Activated CD8-positive, alpha-beta memory T cell treated with anti-CD3 and anti-CD28 coated beads for 24 hours (primary cell): ENCODE data around the gene ADGRB3.
"Not testable (repeated sequence)": the region's sequence is repeated elsewhere in the genome, so short reads cannot be mapped to it uniquely, and the experiment has no call there.

ENCODE experiments used
- DNase-seq: peaks from one replicate; pipeline ENCODE4 v3.0.0-alpha.2; 2020

The ADGRB3 gene

DNA sequence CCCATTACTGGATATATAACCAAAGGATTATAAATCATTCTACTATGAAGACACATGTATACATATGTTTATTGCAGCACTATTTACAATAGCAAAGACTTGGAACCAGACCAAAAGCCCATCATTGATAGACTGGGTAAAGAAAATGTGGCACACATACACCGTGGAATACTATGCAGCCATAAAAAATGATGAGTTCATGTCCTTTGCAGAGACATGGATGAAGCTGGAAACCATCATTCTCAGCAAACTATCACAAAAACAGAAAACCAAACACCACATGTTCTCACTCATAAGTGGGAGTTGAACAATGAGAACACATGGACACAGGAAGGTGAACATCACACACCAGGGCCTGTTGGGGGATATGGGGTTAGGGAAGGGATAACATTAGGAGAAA, 109.3 kb downstream of the ADGRB3 start:
- not testable (repeated sequence) for DNase-seq

DNA sequence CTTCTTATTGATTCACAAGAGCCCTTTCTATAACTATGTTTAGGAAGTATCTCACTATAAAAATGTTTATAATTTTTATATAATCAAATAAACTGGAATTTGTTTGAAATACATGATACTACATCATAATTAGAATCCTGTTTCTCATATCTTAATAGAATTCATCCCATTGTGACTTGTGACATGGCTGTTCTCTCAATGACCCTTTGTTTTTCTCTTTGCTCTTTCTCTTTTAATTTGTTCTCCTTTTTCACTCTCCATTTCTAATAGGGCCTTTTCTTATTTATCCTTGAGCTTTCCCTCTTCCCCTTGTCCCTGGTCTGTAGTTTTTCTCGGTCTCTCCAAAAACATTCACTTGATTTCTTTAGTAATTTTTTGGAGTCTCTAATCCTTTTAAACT, 111.3 kb downstream of the ADGRB3 start:
- no peak for DNase-seq

DNA sequence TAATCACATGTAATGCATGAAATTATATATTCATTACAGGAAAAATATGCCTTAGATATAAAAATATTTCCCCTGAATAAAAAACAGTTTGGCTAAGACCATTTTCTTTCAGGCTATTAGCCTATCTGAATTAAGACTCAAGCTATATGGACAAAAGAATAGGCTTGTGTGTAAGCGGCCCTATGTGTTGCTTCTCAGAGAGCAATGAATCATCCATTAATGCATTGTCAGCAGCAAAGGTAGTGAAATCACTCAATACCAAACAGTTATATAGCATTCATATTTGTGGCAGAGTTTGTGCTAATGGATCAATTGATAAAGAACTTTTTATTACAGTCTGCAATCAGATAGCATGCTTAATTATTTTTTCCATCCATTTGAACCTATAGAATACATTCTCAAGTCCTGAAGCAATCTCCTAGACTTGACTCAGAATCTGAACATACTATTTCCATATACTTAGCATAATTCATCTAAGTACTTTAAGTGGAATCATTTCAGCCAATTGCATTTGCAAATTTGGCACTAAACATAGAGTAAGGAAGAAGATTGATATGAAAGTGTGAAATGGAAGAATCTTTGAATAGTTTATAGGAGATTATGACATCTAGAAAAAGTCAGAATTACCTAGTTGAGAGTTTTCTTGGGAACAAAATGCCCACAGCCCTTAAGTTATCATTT, 112.2 kb downstream of the ADGRB3 start:
- no peak for DNase-seq

DNA sequence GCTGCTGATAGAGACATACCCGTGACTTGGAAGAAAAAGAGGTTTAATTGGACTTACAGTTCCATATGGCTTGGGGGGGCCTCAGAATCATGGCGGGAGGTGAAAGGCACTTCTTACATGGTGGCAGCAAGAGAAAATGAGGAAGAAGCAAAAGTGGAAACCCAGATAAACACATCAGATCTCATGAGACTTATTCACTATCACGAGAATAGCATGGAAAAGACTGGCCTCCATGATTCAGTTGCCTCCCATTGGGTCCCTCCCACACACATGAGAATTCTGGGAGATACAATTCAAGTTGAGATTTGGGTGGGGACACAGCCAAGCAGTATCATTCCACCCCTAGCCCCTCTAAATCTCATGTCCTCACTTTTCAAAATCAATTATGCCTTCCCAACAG, 112.8 kb downstream of the ADGRB3 start:
- DNase-seq, result not testable (repeated sequence)

DNA sequence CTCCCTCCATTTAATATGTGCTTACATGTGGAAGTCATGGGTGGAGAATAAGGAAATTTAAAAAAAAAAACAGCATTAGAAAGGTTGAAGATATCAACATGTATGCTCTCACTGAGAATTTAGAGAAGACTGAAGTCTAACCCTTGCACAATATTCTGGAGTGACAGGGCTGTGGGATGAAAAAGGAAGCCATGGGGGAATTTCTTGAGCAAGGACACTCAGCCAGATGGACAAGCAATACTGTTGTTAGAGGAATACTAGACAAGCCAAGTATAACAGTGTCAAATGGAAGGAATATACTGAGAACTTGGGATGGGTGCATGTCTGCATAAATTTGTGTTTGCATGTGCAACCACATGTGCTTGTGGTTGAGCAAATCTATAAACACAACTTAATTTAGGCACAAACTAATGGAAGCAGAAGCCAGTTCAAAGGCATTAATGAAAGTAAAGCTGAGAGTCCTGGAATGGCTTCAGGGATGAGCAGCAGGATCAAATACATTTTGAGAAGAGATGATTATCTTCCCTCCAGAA, 119.7 kb downstream of the ADGRB3 start:
- DNase-seq, result no peak

DNA sequence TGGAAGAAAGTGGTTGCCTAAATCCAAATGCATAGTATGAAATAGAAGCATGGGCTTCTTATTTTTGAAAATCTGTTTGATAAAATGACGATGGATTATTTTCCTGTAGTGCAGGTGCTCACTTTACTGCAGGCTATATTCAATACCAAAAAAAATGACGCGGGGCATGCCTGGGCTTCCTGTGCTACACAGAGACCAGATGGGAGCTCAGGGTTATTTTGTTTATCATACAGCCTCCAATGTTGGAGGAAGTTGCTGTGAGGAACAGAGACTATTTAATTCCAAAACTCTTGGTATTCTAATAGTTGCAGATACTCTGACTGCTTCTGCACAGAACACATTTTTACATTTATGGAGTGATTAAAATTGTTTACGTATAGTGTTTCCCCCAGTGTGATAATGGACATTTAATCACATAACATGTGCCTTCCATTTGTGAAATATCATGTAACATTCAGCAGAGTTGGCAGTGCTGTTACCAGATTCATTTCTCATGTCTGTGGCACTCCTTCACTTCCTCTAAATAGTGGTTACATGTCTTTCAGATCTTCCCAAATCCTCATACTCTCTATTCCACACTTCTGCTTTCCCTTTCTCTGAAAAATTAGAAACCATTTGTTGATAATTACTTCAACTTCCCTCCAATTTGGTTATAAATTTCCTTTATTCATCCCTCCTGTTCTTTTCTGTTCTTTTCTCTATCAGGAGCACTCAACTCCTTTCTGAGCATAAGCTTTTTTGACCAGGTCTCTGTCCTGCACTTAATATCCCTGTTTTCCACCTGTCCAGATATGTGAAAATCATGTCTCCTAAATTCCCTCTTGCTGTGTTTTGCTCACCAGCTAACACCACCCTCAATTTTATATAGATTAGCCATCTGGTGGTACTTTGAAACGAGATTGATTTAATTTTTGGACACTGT, 121.6 kb downstream of the ADGRB3 start:
- no peak for DNase-seq

DNA sequence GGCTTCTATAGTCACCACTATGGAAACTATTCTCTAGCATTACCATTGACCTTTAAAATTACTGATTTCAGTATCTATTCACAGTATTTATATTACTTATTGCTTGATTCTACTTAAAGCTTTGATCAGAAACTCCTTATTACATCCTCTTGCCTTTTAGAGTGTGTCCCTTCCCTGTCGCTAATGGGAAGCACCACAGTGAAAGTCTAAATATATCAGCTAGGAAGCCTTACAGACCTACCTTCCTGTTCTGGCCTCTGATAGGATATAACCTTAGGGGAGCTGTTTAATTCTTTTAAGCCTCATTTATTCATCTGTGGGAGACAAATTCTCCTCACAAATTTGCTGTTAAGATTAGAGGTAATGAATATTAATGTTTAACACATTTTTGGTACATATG, 122.7 kb downstream of the ADGRB3 start:
- DNase-seq, result no peak

DNA sequence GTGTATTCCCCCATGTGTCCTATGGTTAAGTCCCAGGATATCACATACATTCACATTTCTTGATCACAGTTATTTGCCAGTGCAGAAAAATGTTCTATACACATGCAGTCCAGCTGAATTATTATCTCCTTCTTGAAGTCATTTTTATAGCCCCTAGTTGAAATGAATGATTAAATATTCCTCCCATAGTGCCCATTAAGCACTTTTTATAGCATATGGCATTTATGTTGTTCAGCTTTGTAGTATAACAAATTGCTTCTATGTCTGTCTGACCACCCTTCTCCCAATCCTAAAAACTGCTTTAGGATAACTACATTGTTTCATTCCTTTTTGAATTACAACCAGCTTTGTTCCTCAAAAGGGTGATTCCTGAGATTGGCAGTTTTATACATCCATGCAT, 123.5 kb downstream of the ADGRB3 start:
- DNase-seq, result no peak

DNA sequence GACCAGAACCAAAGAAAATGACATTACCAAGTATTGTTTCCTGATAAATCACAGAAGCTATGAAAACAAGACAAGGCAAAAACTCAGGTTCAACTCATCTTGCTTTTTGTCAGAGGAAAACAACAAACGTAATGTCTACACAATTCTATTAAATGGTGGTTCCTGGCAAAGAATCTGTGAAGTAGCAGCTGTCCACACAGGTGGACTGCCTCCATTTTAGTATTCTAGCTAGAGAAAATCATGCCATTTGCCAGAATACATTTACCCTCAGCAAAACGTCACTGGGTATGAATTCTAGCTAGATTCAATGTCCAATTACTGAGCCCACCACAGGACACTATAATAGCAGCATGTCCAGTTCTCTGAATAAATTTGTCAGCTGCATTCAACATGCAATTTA, 125.4 kb downstream of the ADGRB3 start:
- no peak for DNase-seq

DNA sequence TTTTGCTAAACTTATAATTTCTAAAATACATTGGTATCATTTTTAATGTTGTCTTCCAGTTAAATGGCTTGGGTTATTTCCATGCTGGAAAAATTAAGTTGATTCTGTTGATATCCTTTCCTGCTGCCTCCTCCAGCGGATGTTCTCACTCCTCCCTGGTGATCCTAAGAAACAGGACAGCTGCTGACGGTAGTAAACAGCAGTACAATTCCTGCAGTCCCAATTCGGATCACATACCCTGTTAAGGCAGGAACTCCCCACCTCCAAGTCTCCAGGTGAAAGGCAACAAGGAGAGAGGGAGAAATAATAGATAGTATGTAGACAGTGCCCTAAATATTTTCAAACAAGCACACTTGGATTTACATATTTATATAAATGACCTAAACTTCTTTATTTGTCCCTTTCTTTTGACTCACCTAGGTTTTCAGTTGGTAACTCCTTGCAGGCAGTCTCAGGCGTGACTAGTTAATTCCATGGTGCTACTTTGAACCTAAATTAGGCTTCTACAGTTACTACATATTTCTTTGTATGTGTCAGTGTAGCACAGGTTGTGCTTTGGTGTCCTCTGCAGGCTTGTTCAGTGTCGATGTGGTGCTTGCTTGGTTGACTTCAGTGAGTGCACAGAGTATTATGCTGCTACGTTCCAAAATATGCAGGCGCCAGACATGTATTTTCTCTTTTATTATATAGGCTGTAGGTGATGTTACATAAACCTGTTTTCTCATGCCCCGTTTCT, 126.0 kb downstream of the ADGRB3 start:
- DNase-seq, result no peak

DNA sequence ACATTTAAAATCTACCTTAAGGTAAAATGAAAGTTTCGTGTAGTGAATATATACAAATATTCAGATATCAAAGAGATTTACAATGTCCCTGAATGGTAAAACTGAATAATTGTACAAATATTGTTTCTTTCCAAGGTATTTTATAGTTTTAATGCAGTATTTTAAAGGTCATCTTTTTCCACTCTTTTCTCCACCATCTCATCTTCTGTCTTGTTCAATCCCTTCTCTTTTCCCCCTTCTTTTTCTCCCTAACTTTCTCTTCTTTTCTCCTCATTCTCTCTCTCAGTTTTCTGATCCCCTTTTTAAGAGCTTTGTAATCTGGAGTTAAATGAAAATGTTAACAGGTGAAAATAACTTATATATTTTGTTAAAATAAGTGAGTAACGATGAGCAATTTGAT, 126.9 kb downstream of the ADGRB3 start:
- no peak for DNase-seq

DNA sequence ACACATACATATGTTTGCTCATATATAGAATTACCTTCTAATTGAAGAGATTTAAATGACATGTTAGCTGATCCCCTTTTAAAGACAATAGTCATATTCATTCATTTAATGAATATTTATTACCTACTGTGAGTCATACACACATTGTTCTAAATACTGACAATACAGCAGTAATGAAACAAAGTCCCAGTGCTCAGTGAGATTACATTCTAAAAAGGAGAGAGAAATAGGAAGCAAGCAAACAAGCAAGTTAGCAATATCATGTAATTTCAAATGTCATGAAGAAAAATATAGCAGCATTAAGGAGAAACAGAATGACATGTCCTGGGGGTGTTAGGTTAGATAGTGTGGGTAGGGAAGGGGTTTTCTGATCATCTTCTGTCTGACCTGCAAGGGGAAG, 136.3 kb downstream of the ADGRB3 start:
- no peak for DNase-seq

DNA sequence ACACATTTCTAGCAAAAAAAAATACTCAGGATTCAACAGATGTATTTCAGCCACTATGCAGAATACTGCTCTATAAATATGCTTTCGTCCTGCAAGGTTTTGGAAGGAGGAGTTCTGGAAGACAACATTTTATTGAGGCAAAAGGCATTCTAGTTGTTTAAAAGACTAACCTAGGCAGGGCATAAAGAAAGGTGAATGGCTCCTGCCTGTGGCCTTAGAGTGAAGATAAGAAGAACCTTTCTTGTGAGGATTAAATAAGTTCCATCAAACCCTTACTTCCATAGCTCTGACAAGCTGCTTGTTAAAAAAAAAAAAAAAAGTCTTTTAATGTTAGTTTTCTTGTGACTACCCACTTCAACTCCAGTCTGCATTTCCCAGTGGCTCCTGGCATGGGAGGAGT, 139.8 kb downstream of the ADGRB3 start:
- DNase-seq, result no peak

DNA sequence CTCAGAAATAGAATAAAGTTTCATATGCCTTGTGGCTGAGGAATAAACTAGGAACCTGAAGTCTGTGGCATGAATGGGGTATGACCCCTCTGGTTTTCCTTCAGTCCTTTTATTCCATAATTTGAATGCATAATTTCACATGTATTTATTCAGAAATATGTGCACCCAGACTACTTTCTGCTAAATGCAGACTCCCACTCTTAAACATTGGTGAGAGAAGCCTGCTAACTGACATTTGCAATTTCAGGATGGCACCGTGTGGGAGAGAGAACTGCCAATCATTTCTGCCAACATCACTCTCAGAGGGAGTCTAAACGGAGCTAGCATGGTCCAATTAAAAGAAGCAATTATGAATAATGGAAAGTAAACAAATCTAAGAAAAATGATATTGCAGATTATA, 141.3 kb downstream of the ADGRB3 start:
- no peak for DNase-seq

DNA sequence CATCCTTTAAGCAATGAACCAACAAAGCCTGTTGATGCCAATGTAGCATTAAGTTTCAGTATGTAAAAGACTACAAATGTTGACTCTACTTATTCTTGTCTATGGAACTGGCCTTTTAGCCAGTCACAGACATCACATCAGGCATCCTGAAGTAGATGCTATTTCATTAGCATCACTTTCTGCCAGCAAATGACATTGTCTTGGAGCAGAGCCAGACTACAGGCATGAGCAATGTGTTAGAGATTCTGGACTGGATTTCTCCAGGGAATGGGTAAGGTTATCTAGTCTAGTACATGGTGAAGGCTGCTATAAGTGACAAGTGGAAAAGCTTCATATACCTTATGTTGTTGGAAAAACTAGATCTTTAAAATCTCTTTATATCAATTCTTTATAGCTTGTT, 142.9 kb downstream of the ADGRB3 start:
- no peak for DNase-seq

DNA sequence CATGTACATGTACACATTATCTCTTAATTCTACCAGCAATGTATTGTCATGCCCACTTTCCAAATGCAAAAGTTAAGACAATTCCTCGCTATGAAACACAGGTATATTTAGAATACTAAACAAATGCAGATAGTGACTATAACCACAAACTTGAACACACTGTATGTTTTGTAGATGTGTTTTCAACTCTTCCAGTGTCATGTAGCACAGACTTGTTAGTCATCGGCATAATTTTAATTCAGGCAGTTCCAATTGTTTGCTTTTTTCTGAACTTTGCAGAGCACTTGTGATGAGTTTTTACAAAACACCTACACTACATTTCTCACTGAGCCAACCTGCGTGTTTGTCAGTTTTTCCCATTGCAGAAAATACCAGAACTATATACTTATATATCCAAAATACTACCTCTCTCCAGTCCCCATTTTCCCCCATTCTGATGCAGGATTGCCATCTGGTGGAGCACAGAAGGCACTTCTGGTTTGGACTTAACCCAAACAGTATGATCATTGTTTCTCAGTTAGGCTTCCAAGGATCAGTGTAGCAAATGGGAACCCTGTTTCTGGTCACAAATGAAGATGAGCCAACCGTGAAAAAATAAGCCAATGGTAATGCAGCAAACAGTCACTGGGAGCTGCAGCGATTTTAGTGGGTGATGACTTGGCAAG, 143.4 kb downstream of the ADGRB3 start:
- no peak for DNase-seq

DNA sequence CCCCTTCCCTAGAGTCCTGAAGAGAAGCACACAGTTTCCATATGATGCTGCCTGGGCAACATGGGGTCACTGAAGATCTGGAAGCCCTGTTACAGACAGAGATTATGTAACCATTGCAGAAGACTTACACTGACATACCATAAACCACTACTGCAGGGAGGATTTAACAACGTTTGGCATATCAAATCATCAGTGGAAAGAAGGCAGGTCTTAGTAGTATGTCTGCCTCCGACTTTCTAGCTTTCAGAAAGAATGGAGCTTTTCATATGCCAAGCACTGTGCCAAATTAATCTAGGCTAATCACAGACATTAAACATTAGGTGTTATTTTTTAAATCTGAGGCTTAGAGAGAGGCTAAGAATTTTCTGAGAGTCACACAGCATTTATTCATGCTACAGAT, 144.3 kb downstream of the ADGRB3 start:
- DNase-seq, result no peak

DNA sequence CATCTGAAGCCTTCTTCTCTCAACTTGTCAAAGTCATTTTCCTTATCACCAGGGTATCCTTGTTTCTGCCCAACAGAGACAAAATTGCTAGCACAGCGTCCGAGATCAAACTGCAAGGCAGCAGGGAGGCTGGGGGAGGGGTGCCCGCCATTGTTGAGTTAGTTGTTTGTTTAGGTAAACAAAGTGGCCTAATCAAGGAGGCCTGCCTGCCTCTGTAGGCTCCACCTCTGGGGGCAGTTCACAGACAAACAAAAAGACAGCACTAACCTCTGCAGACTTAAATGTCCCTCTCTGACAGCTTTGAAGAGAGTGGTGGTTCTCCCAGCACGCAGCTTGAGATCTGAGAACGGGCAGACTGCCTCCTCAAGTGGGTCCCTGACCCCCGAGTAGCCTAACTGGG, 155.0 kb downstream of the ADGRB3 start:
- DNase-seq, result not testable (repeated sequence)

DNA sequence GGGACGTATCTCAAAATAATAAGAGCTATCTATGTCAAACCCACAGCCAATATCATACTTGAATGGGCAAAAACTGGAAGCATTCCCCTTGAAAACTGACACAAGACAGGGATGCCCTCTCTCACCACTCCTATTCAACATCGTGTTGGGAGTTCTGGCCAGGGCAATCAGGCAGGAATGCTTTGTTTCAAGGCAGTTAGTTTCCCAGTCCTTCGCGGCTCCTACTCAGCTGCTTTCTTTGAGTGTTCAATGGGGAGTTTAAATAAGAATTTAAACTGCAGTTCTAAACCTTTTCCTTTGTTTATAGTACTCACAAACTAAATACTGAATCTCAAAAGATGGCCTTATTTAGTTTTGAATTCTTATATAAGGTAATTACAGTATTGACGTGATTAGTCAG, 179.9 kb downstream of the ADGRB3 start:
- DNase-seq, result not testable (repeated sequence)

DNA sequence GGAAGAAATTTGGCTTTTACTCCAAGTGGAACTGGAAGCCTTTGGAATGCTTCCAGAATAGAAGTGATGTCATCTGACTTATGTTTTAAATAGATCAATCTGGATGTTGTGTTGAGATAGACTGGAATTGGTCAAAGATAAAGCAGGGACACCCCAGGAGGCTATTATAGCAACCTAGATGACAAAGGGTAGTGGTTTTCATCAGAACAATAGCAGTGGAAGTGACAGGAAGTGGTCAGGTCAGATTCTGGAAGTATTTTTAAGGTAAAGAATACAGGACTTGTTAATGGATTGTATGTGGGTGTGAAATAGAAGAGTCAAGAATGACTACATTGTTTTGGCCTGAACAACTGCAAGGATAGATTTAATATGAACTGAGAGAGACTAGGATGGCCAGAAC, 191.4 kb downstream of the ADGRB3 start:
- DNase-seq, result no peak

DNA sequence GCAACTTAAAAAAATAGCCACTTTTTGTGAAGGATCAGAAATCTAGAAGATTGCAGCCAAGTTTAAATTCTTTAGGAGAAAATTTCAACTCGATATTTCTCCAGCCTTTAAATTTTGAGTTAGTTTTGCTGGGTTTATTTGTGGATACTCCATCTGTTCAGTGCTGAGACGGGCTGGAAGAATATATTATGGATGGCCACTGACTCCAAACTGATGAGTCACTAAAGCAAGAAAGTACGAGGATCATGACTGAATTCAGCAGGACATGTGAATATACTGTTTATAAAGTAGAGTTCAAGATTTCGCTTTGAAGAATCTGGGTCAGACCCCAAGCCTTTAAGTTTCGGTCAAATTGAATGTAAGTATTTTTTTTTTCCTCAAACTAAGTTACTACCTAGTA, 199.5 kb downstream of the ADGRB3 start:
- DNase-seq, result no peak

DNA sequence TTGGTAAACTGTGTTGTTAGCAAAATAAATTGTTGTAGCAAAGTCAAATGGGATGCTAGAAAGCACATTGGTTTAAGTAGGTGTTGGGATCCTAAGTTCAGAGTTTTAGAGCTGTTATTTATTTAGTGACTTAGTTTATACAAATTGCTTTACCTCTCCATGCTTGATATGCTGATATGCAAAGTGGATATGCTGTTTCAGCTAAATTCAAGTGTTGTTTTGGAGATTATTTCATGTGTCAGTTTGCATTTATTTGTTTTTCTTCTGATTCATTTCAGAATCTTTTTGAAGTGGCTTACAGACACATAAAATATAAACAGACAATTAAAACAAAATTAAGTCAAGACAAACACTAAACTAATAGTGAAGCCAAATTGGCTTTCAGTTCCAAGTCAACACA, 203.5 kb downstream of the ADGRB3 start:
- DNase-seq, result no peak

DNA sequence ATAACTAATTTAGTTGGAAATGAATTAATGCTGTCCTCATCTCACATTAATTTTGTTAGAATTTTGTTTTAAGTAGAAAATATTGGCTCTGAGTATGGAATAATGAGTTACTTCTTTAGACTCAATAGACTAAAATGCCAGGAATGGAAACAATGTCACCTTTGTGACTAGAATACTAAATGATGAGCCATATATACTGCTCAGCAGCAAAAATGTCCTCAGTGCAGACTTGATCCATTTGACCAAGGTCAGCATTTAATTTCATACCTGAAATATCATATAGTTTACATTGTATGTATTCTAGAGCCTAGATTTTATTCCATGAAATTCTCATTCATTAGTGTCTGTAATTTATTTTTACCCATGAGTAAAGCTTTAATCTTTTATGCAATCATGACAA, 217.7 kb downstream of the ADGRB3 start:
- no peak for DNase-seq
